Ishikawa (cell line): ENCODE results near the gene RAN.

Experiments
- EP300 ChIP-seq: IDR thresholded peaks from 2 replicates; pipeline ENCODE4 v1.6.1; 2012; ENCODE audit warnings: borderline replicate concordance
- MAX ChIP-seq: IDR thresholded peaks from 2 replicates; pipeline ENCODE4 v1.6.1; 2012
- RAD21 ChIP-seq: IDR thresholded peaks from 2 replicates; pipeline ENCODE4 v1.6.1; 2012; ENCODE audit warnings: low read depth
- REST ChIP-seq: IDR thresholded peaks from 2 replicates; pipeline ENCODE4 v1.6.1; 2012; ENCODE audit warnings: low read depth, mild to moderate bottlenecking

GRCh38 chr12:130860311-130860710, 11.6 kb upstream of the RAN start:
- TF ChIP-seq RAD21 = no peak
- TF ChIP-seq EP300 = no peak
- TF ChIP-seq REST = no peak
- TF ChIP-seq MAX = no peak
